ENCODE data around the gene CUL1.

Gene CUL1

DNA sequence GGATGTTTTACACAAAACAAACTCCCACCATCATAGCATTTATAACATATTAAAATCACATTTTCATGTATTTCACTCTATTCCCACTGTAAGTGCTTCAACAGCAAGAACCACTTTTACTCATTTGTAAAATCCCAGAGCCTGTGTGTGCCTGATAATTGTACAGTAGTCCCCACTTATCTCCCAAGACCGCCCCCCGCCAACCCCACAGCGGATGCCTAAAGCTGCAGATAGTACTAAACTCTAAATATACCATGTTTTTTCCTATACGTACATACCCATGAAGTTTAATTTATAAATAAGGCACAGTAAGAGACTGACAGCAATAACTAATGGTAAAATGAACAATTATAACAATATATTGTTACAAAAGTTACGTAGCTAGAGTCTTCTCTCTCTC lies 151.9 kb downstream of the CUL1 start:
- no peak for DNase-seq (ENCODE audit: low read depth)
